H7 (cell line): Measurements from ENCODE around the gene TFAP2B. TPM values are rescaled to one million over a fixed set of nuclear protein-coding genes. Genes with fewer than 3 reads are reported as not detected.

Experiments
- DNase-seq: peaks from one replicate; pipeline ENCODE4 v3.0.0; 2012
- H3K27me3 ChIP-seq: 2 replicates; pipeline ENCODE4 v1.6.0; 2011; ENCODE audit warnings: mild to moderate bottlenecking, low read length; ENCODE audit not compliant: control insufficient read depth, insufficient read depth
- H3K36me3 ChIP-seq: replicated peaks from 2 replicates; pipeline ENCODE4 v1.5.1; 2011; ENCODE audit warnings: low read length; ENCODE audit not compliant: control insufficient read depth, insufficient read depth
- H3K4me3 ChIP-seq: 2 replicates; pipeline ENCODE4 v1.5.1; 2011; ENCODE audit warnings: low read depth, mild to moderate bottlenecking, control low read depth, low read length, moderate library complexity; ENCODE audit not compliant: insufficient read depth
- total RNA-seq: library from RNA; depleted of rRNA; stranded (reverse); fragments of >200 nt; shearing (Covaris generic); gene quantifications from 2 replicates; pipeline ENCODE4 v1.2.3, GENCODE V29; 2014

The TFAP2B gene
- total RNA-seq, 1 experiment from 2014 or later = not detected

- H3K4me3 ChIP-seq = peak overlapping the region; percentile 10; the same call in 1 of the 2 replicates
- H3K36me3 ChIP-seq = no peaks in the 10 kb centered on the region
- DNase-seq = peak; percentile 76
- peaks cover 96% of the 10 kb centered on the region for H3K27me3 ChIP-seq
Observed at GRCh38 chr6:50819904-50820868, 1.5 kb downstream of the TFAP2B start.

GRCh38 chr6:50820869-50821264 lies 2.2 kb downstream of the TFAP2B start:
- H3K27me3 ChIP-seq = peaks cover 96% of the 10 kb centered on the region
- no peaks in the 10 kb centered on the region for H3K36me3 ChIP-seq
- DNase-seq = no peak
- H3K4me3 ChIP-seq = no peak overlapping the region

GRCh38 chr6:50821441-50822077 lies 2.9 kb downstream of the TFAP2B start:
- no peak for DNase-seq
- Histone ChIP-seq H3K4me3 (no peak overlapping the region), H3K27me3 (peaks cover 98% of the 10 kb centered on the region), H3K36me3 (no peaks in the 10 kb centered on the region)

- no peak overlapping the region for H3K4me3 ChIP-seq
- DNase-seq = no peak
- no peaks in the 10 kb centered on the region for H3K36me3 ChIP-seq
- peaks cover 98% of the 10 kb centered on the region for H3K27me3 ChIP-seq
Observed at GRCh38 chr6:50822078-50822476, 3.4 kb downstream of the TFAP2B start.

- DNase-seq = peak; percentile 69
Observed at GRCh38 chr6:50823094-50823920, 4.6 kb downstream of the TFAP2B start.

GRCh38 chr6:50824552-50824951 lies 5.9 kb downstream of the TFAP2B start:
- peak; percentile 84 for DNase-seq
- no peak overlapping the region for H3K4me3 ChIP-seq
- peaks cover 98% of the 10 kb centered on the region for H3K27me3 ChIP-seq
- no peaks in the 10 kb centered on the region for H3K36me3 ChIP-seq

More at GRCh38 chr6:50823094-50823920, 4.6 kb downstream of the TFAP2B start:
- Histone ChIP-seq H3K4me3 (0 out of 2 replicates have a peak overlapping the region, but pooled peaks have one; percentile 1), H3K36me3 (no peaks in the 10 kb centered on the region), H3K27me3 (peaks cover 98% of the 10 kb centered on the region)

GRCh38 chr6:50825375-50826036 lies 6.8 kb downstream of the TFAP2B start:
- DNase-seq = no peak
- peaks cover 98% of the 10 kb centered on the region for H3K27me3 ChIP-seq
- no peaks in the 10 kb centered on the region for H3K36me3 ChIP-seq
- H3K4me3 ChIP-seq = no peak overlapping the region

- DNase-seq = no peak
- H3K27me3 ChIP-seq = peaks cover 98% of the 10 kb centered on the region
- H3K4me3 ChIP-seq = no peak overlapping the region
- no peaks in the 10 kb centered on the region for H3K36me3 ChIP-seq
Observed at GRCh38 chr6:50826037-50826761, 7.5 kb downstream of the TFAP2B start.

GRCh38 chr6:50826803-50827202 lies 8.1 kb downstream of the TFAP2B start:
- H3K27me3 ChIP-seq = peaks cover 98% of the 10 kb centered on the region
- DNase-seq = no peak
- no peak overlapping the region for H3K4me3 ChIP-seq
- no peaks in the 10 kb centered on the region for H3K36me3 ChIP-seq

- no peaks in the 10 kb centered on the region for H3K36me3 ChIP-seq
- no peak overlapping the region for H3K4me3 ChIP-seq
- H3K27me3 ChIP-seq = peaks cover 98% of the 10 kb centered on the region
- DNase-seq = no peak
Observed at GRCh38 chr6:50829049-50829448, 10.4 kb downstream of the TFAP2B start.

GRCh38 chr6:50829898-50830444 lies 11.3 kb downstream of the TFAP2B start:
- H3K27me3 ChIP-seq = peaks cover 99% of the 10 kb centered on the region
- DNase-seq = no peak
- no peak overlapping the region for H3K4me3 ChIP-seq
- H3K36me3 ChIP-seq = no peaks in the 10 kb centered on the region

GRCh38 chr6:50831186-50831585 lies 12.5 kb downstream of the TFAP2B start:
- Histone ChIP-seq H3K27me3 (peaks cover 99% of the 10 kb centered on the region), H3K4me3 (no peak overlapping the region), H3K36me3 (no peaks in the 10 kb centered on the region)
- DNase-seq = no peak

GRCh38 chr6:50832912-50833311 lies 14.2 kb downstream of the TFAP2B start:
- Histone ChIP-seq H3K4me3 (no peak overlapping the region), H3K27me3 (peaks cover 99% of the 10 kb centered on the region), H3K36me3 (no peaks in the 10 kb centered on the region)
- no peak for DNase-seq
